IMR-90 (cell line): Measurements from ENCODE around the gene TOP2B. TPM values are rescaled to one million over a fixed set of nuclear protein-coding genes. Genes with fewer than 3 reads are reported as not detected.

Source experiments
- ATAC-seq: fragments of 200-7000 bp; cut with Tn5 transposase; 2 replicates; pipeline ENCODE4 v1.9.1; 2020; ENCODE audit warnings: low read depth, mild to moderate bottlenecking, moderate library complexity
- BruUV-seq: library from RNA; stranded (reverse); fragments of 400-500 nt; replicated peaks from 2 replicates; lab custom pipeline; 2021; lab: Mats Ljungman, UMichigan
- CTCF ChIA-PET: fragments of 300-600 bp; formaldehyde crosslinking; extraction: SDS; loops from one replicate; lab custom pipeline; 2021; ENCODE audit warnings: antibody characterized with exemption; lab: Yijun Ruan, JAX
- POLR2A ChIA-PET: fragments of 300-600 bp; sonication (Branson Sonifier 250); formaldehyde crosslinking; loops from one replicate; lab custom pipeline; 2022; ENCODE audit warnings: antibody characterized with exemption; ENCODE audit not compliant: unreplicated experiment; lab: Charles Lee
- DNase-seq: peaks from one replicate; pipeline ENCODE4 v3.0.0; 2013
- H2AFZ ChIP-seq: replicated peaks from 2 replicates; pipeline ENCODE3; 2013; ENCODE audit warnings: low read length, mild to moderate bottlenecking; ENCODE audit not compliant: poor library complexity
- H2AK5ac ChIP-seq: 2 replicates; pipeline ENCODE4 v1.6.1; 2013; ENCODE audit warnings: low read depth, low read length, inconsistent platforms
- H2AK9ac ChIP-seq: replicated peaks from 2 replicates; pipeline ENCODE3; 2013; ENCODE audit warnings: mild to moderate bottlenecking, low read depth, low read length, moderate library complexity; ENCODE audit not compliant: poor library complexity
- H2BK120ac ChIP-seq: 2 replicates; pipeline ENCODE4 v1.6.1; 2013; ENCODE audit warnings: low read depth, low read length, inconsistent platforms
- H2BK15ac ChIP-seq: 3 replicates; pipeline ENCODE4 v1.6.1; 2013; ENCODE audit warnings: low read depth, low read length, inconsistent platforms
- H2BK20ac ChIP-seq: 2 replicates; pipeline ENCODE4 v1.6.1; 2013; ENCODE audit warnings: low read depth, mild to moderate bottlenecking, inconsistent platforms, low read length, moderate library complexity
- H2BK5ac ChIP-seq: 2 replicates; pipeline ENCODE4 v1.6.1; 2013; ENCODE audit warnings: mild to moderate bottlenecking, low read depth, low read length, inconsistent platforms; ENCODE audit not compliant: poor library complexity, severe bottlenecking
- H3K14ac ChIP-seq: replicated peaks from 2 replicates; pipeline ENCODE4 v1.6.1; 2013; ENCODE audit warnings: low read depth, low read length, inconsistent platforms
- H3K18ac ChIP-seq: 2 replicates; pipeline ENCODE4 v1.6.1; 2013; ENCODE audit warnings: low read depth, low read length, control low read depth
- H3K23ac ChIP-seq: 2 replicates; pipeline ENCODE4 v1.6.1; 2013; ENCODE audit warnings: low read depth, low read length, inconsistent platforms
- H3K27ac ChIP-seq: 2 replicates; pipeline ENCODE4 v1.5.1; 2013; ENCODE audit warnings: mild to moderate bottlenecking, control low read depth, low read length; ENCODE audit not compliant: insufficient read depth
- H3K27me3 ChIP-seq: 2 replicates; pipeline ENCODE4 v1.6.1; 2013; ENCODE audit warnings: low read length; ENCODE audit not compliant: control insufficient read depth, insufficient read depth
- H3K36me3 ChIP-seq: 2 replicates; pipeline ENCODE4 v1.6.1; 2013; ENCODE audit warnings: low read length, mixed read lengths; ENCODE audit not compliant: control insufficient read depth, insufficient read depth
- H3K4ac ChIP-seq: 2 replicates; pipeline ENCODE4 v1.6.1; 2013; ENCODE audit warnings: low read depth, low read length, inconsistent platforms
- H3K4me1 ChIP-seq: 2 replicates; pipeline ENCODE4 v1.6.1; 2013; ENCODE audit warnings: low read length, mixed read lengths; ENCODE audit not compliant: control insufficient read depth, insufficient read depth
- H3K4me2 ChIP-seq: 2 replicates; pipeline ENCODE4 v1.6.1; 2013; ENCODE audit warnings: low read depth, mild to moderate bottlenecking, control low read depth, low read length, moderate library complexity
- H3K4me3 ChIP-seq: 2 replicates; pipeline ENCODE4 v1.5.1; 2013; ENCODE audit warnings: low read depth, mild to moderate bottlenecking, control low read depth, low read length, moderate library complexity; ENCODE audit not compliant: insufficient read depth
- H3K56ac ChIP-seq: 2 replicates; pipeline ENCODE4 v1.6.1; 2013; ENCODE audit warnings: low read length, inconsistent platforms; ENCODE audit not compliant: insufficient read depth; ENCODE audit errors: extremely low read depth
- H3K79me1 ChIP-seq, 2 experiments: 2 replicates each; pipeline ENCODE4 v1.6.1; 2013; ENCODE audit warnings: low read length in 2 of 2, inconsistent platforms in 1 of 2, low read depth in 1 of 2
- H3K9ac ChIP-seq: 2 replicates; pipeline ENCODE4 v1.6.1; 2013; ENCODE audit warnings: low read depth, low read length, control low read depth
- H3K9me1 ChIP-seq: 2 replicates; pipeline ENCODE4 v1.6.1; 2013; ENCODE audit warnings: low read length, inconsistent platforms; ENCODE audit not compliant: insufficient read depth
- H3K9me3 ChIP-seq: 2 replicates; pipeline ENCODE4 v1.6.1; 2013; ENCODE audit warnings: low read length; ENCODE audit not compliant: control insufficient read depth, insufficient read depth
- H4K20me1 ChIP-seq: 2 replicates; pipeline ENCODE4 v1.6.1; 2013; ENCODE audit warnings: low read length, inconsistent platforms; ENCODE audit not compliant: insufficient read depth
- H4K5ac ChIP-seq: 2 replicates; pipeline ENCODE4 v1.6.1; 2013; ENCODE audit warnings: mild to moderate bottlenecking, low read depth, low read length, control low read depth
- H4K8ac ChIP-seq, 2 experiments: 2 replicates each; pipeline ENCODE4 v1.6.1; 2013; ENCODE audit warnings: low read depth in 2 of 2, low read length in 2 of 2, control low read depth in 1 of 2, inconsistent platforms in 1 of 2
- H4K91ac ChIP-seq: 2 replicates; pipeline ENCODE4 v1.6.1; 2013; ENCODE audit warnings: low read depth, low read length, inconsistent platforms; ENCODE audit not compliant: insufficient read depth
- BHLHE40 ChIP-seq: fragments of 150-350 bp; IDR thresholded peaks from 2 replicates; pipeline ENCODE4 v1.6.1; 2016; ENCODE audit warnings: mild to moderate bottlenecking, low read depth, low read length
- CHD1 ChIP-seq: IDR thresholded peaks from 2 replicates; pipeline ENCODE4 v1.6.1; 2012; ENCODE audit warnings: low read depth, low read length, improper control_type of control experiment
- CTCF ChIP-seq: conservative IDR thresholded peaks from 2 replicates; pipeline ENCODE4 v1.5.1; 2012; ENCODE audit warnings: mild to moderate bottlenecking, low read depth, low read length, improper control_type of control experiment
- ELK1 ChIP-seq: fragments of 150-350 bp; IDR thresholded peaks from 2 replicates; pipeline ENCODE4 v1.6.1; 2016; ENCODE audit warnings: low read depth, mild to moderate bottlenecking, low read length, moderate library complexity, borderline replicate concordance
- FOS ChIP-seq: fragments of 150-350 bp; IDR thresholded peaks from 2 replicates; pipeline ENCODE4 v1.6.1; 2016; ENCODE audit warnings: low read depth, low read length
- MAZ ChIP-seq: IDR thresholded peaks from 2 replicates; pipeline ENCODE4 v1.6.1; 2012; ENCODE audit warnings: low read depth, mild to moderate bottlenecking, low read length, improper control_type of control experiment, moderate library complexity, borderline replicate concordance
- NFE2L2 ChIP-seq: fragments of 150-350 bp; IDR thresholded peaks from 2 replicates; pipeline ENCODE4 v1.6.1; 2016; ENCODE audit warnings: low read depth, mild to moderate bottlenecking, low read length
- RCOR1 ChIP-seq: IDR thresholded peaks from 2 replicates; pipeline ENCODE4 v1.6.1; 2012; ENCODE audit warnings: mild to moderate bottlenecking, low read length, improper control_type of control experiment; ENCODE audit not compliant: insufficient replicate concordance
- SMC3 ChIP-seq: fragments of 150-350 bp; IDR thresholded peaks from 2 replicates; pipeline ENCODE4 v1.6.1; 2016; ENCODE audit warnings: low read depth, mild to moderate bottlenecking, antibody characterized with exemption, low read length, moderate library complexity
- USF2 ChIP-seq: fragments of 150-350 bp; IDR thresholded peaks from 2 replicates; pipeline ENCODE4 v1.6.1; 2017; ENCODE audit warnings: mild to moderate bottlenecking, antibody characterized with exemption, low read length, low read depth
- WGBS, 2 experiments: methylation state at CpG; one replicate each; pipeline versions ENCODE4 v1.1.5 to v1.1.7; 2013; ENCODE audit warnings: missing lambda C conversion rate in 2 of 2; ENCODE audit not compliant: insufficient read length in 1 of 2; ENCODE audit errors: extremely low coverage in 2 of 2; 5-methylcytosine and 5-hydroxymethylcytosine counted together
- dilution Hi-C: fragments of 300-500 bp; cut with HindIII; formaldehyde crosslinking; loops from one replicate; pipeline ENCODE4 v1.14.3; 2018; ENCODE audit warnings: low sequenced_read_pairs; ENCODE audit not compliant: unreplicated experiment
- in situ Hi-C: fragments of 300-500 bp; cut with MboI; formaldehyde crosslinking; loops from 3 replicates; pipeline ENCODE4 v1.14.3; 2019; ENCODE audit warnings: low sequenced_read_pairs, inconsistent platforms, mixed read lengths
- intact Hi-C: fragments of 100-400 bp; cut with micrococcal nuclease; formaldehyde crosslinking; loops from 2 replicates; pipeline ENCODE4 v1.10.0; 2022
- polyA plus RNA-seq, 3 experiments: library from polyadenylated mRNA; depleted of rRNA; stranded (reverse); fragments of >200 nt; gene quantifications; 2 replicates each; pipeline ENCODE4 v1.2.3, GENCODE V29; 2012; ENCODE audit warnings: low replicate concordance in 1 of 3
- total RNA-seq: library from RNA; depleted of rRNA; stranded (reverse); fragments of >200 nt; gene quantifications from 2 replicates; pipeline ENCODE4 v1.2.3, GENCODE V29; 2012

Gene TOP2B
- total and polyA plus RNA-seq, 2 of the 4 experiments (the other 2 are of a cell fraction) = 45.5 to 53.4 TPM

GRCh38 chr3:25588441-25589103 lies 76.1 kb downstream of the TOP2B start:
- Histone ChIP-seq H2AK5ac (no peak overlapping the region), H2BK15ac (no peak overlapping the region), H3K4me3 (no peak overlapping the region), H4K20me1 (no peaks in the 10 kb centered on the region), H4K91ac (no peak overlapping the region), H2BK5ac (no peak overlapping the region), H4K5ac (no peak overlapping the region), H3K79me1 (no peaks in the 10 kb centered on the region), H3K27ac (no peak overlapping the region), H3K4me2 (no peak overlapping the region), H3K18ac (no peak overlapping the region), H2AFZ (no peak overlapping the region), H2AK9ac (no peak overlapping the region), H2BK20ac (no peak overlapping the region), H3K9ac (no peak overlapping the region), H2BK120ac (no peak overlapping the region), H3K4ac (no peak overlapping the region), H3K27me3 (no peaks in the 10 kb centered on the region), H4K8ac (no peak overlapping the region), H3K9me3 (no peaks in the 10 kb centered on the region), H3K56ac (no peak overlapping the region), H3K9me1 (peaks cover 5% of the 10 kb centered on the region; the same call in 1 of the 2 replicates), H3K14ac (no peak overlapping the region), H3K23ac (no peak overlapping the region), H3K4me1 (peaks cover 3% of the 10 kb centered on the region), H3K36me3 (no peaks in the 10 kb centered on the region)
- dilution Hi-C loops = no loop called here
- POLR2A ChIA-PET = no interaction called here
- no peak for TF ChIP-seq MAZ
- no peak for TF ChIP-seq USF2
- TF ChIP-seq CTCF = no peak
- no peak for TF ChIP-seq NFE2L2
- TF ChIP-seq BHLHE40 = no peak
- no peak for TF ChIP-seq RCOR1
- TF ChIP-seq CHD1 = no peak
- no peak for TF ChIP-seq FOS
- TF ChIP-seq SMC3 = no peak
- no peak for TF ChIP-seq ELK1
- BruUV-seq = no TSS peak
- 100% methylated on average over 1 of the region's 8 CpGs; no CpG with 5 or more reads in 1 of the 2 experiments for WGBS, 2 experiments
- ATAC-seq (no peak), DNase-seq (peak; percentile 13)
- intact Hi-C loops = no loop called here
- CTCF ChIA-PET = interaction anchor here (1.0 kb wide), 2 partner anchors 10 to 16 kb away, joined by 3 to 4 read pairs; no protein-coding TSS in a partner anchor
- in situ Hi-C loops = loop anchor here (10.0 to 25.0 kb wide), 2 partner anchors 624 to 1326 kb away; no protein-coding TSS in a partner anchor
